Measurements from ENCODE around the gene AASDH. TPM values are rescaled to one million over a fixed set of nuclear protein-coding genes. Genes with fewer than 3 reads are reported as not detected.
A peak's percentile ranks its signal among the peaks of the same experiment; 100 is the strongest.

The AASDH gene
- total and polyA plus RNA-seq, 2 of the 13 experiments (the other 11 are each of a cell fraction or from before 2014, with no cell fraction given): 12.6 to 14.1 TPM

GRCh38 chr4:56435140-56435926 is 48.0 kb upstream of the AASDH start, which contains the start of gene PPAT (continued):
- TF ChIP-seq, protein P1, sequence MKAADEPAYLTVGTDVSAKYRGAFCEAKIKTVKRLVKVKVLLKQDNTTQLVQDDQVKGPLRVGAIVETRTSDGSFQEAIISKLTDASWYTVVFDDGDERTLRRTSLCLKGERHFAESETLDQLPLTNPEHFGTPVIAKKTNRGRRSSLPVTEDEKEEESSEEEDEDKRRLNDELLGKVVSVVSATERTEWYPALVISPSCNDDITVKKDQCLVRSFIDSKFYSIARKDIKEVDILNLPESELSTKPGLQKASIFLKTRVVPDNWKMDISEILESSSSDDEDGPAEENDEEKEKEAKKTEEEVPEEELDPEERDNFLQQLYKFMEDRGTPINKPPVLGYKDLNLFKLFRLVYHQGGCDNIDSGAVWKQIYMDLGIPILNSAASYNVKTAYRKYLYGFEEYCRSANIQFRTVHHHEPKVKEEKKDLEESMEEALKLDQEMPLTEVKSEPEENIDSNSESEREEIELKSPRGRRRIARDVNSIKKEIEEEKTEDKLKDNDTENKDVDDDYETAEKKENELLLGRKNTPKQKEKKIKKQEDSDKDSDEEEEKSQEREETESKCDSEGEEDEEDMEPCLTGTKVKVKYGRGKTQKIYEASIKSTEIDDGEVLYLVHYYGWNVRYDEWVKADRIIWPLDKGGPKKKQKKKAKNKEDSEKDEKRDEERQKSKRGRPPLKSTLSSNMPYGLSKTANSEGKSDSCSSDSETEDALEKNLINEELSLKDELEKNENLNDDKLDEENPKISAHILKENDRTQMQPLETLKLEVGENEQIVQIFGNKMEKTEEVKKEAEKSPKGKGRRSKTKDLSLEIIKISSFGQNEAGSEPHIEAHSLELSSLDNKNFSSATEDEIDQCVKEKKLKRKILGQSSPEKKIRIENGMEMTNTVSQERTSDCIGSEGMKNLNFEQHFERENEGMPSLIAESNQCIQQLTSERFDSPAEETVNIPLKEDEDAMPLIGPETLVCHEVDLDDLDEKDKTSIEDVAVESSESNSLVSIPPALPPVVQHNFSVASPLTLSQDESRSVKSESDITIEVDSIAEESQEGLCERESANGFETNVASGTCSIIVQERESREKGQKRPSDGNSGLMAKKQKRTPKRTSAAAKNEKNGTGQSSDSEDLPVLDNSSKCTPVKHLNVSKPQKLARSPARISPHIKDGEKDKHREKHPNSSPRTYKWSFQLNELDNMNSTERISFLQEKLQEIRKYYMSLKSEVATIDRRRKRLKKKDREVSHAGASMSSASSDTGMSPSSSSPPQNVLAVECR (CRISPR knock-in tag; IDR thresholded peaks at IDR 0.05; ENCODE audit: borderline replicate concordance): peak; percentile 90
- TF ChIP-seq ZNF674 (CRISPR knock-in tag; IDR thresholded peaks at IDR 0.05; ENCODE audit: low read depth) (no peak), KDM5A (IDR thresholded peaks at IDR 0.05; ENCODE audit: borderline replicate concordance, low read length) (no peak; the same call in 1 of the 2 replicates), HOXD1 (CRISPR knock-in tag; IDR thresholded peaks at IDR 0.05) (0 out of 2 replicates have a peak, but pooled peaks have one; percentile 38), SPEN (CRISPR knock-in tag; IDR thresholded peaks at IDR 0.05; ENCODE audit: low read depth) (peak; percentile 62), ZNF7 (CRISPR knock-in tag; IDR thresholded peaks at IDR 0.05) (no peak), TMF1 (CRISPR knock-in tag; IDR thresholded peaks at IDR 0.05; ENCODE audit: low read depth) (peak; percentile 62; the same call in 1 of the 2 replicates), RBM22 (optimal IDR thresholded peaks at IDR 0.05; ENCODE audit: low read length) (no peak), FIP1L1 (IDR thresholded peaks at IDR 0.05; ENCODE audit: borderline replicate concordance, insufficient read depth, low read depth, low read length) (no peak), KDM1A (CRISPR knock-in tag; IDR thresholded peaks at IDR 0.05) (no peak), ZNF354B (CRISPR knock-in tag; IDR thresholded peaks at IDR 0.05) (0 out of 2 replicates have a peak, but pooled peaks have one; percentile 29), ZNF615 (CRISPR knock-in tag; IDR thresholded peaks at IDR 0.05; ENCODE audit: borderline replicate concordance) (no peak; the same call in 1 of the 2 replicates), PITX1 (CRISPR knock-in tag; IDR thresholded peaks at IDR 0.05) (peak; percentile 46; the same call in 1 of the 2 replicates), U2AF2 (IDR thresholded peaks at IDR 0.05; ENCODE audit: low read depth, low read length) (no peak), CEBPG (CRISPR knock-in tag; IDR thresholded peaks at IDR 0.05) (no peak), REXO4 (CRISPR knock-in tag; IDR thresholded peaks at IDR 0.05; ENCODE audit: borderline replicate concordance) (peak; percentile 67; the same call in 1 of the 2 replicates), ZEB1 (IDR thresholded peaks at IDR 0.05; ENCODE audit: insufficient replicate concordance, low read depth) (no peak), HMGA1 (CRISPR knock-in tag; conservative IDR thresholded peaks at IDR 0.05) (no peak), JUND (CRISPR knock-in tag; IDR thresholded peaks at IDR 0.05) (peak; percentile 56; the same call in 1 of the 2 replicates), ZNF569 (CRISPR knock-in tag; IDR thresholded peaks at IDR 0.05; ENCODE audit: borderline replicate concordance) (no peak), RNF2 (conservative IDR thresholded peaks at IDR 0.05; ENCODE audit: low read depth) (peak; percentile 96), GRHL1 (CRISPR knock-in tag; conservative IDR thresholded peaks at IDR 0.05) (no peak), ZGPAT (CRISPR knock-in tag; IDR thresholded peaks at IDR 0.05) (peak; percentile 73; the same call in 1 of the 2 replicates)

Data from HepG2 (cell line).